HG02571 (cell line): ENCODE measurements around the gene NT5C1A.

Experiments
- ATAC-seq: cut with Tn5 transposase; IDR thresholded peaks from one replicate; pipeline ENCODE4 v1.9.1; 2021; ENCODE audit warnings: mild to moderate bottlenecking, moderate library complexity; ENCODE audit not compliant: unreplicated experiment

The NT5C1A gene

DNA sequence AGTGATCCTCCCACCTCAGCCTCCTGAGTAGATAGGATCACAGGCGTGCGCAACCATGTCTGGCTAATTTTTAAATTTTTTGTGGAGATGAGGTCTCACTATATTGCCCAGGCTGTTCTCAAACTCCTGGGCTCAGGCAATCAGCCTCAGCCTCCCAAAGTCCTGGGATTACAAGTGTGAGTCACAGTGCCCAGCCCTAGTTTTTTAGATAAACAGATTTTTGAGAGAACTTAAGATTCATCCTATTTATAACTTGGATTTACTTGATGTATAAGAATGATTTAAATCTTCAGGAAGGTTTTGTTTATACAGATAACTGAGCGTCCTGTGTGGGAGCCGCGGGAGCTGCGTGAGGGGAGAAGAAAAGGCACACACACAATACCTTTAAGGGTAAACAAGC lies 58.7 kb downstream of the NT5C1A start:
- no peak for ATAC-seq

DNA sequence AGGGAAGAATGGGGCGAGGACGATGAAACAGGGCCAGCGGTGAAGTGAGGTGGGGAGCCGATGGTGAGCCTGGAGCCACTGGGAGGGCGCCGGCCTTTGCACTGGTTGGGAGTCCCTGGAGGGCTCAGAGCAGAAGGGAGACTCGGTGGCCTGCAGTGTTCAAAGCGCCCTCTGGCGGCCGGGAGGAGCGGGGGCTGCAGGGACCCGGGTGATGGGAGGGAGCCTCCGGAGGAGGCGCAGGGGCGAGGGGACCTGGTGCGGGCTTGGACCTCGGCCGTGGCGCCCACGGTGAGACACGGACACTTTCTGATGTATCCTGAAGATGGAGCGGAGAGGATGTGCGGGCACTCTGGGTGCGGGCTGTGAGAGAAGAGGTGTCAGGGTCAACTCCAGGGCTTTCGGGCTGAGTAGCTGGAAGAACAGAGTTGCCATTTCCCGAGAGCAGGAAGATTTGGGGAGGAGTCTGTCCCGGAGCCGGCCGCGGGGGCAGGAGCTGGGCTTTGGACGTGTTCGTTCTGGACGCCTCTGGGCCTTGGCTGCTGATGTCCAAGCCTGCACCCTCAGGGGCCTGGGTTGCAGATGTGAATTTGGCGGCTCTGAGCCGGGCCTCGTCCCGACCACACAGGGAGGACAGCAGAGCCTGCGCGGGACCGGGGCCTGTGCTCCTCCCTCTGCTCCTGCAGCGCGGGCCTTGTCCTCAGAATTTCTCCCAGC lies 62.1 kb downstream of the NT5C1A start:
- no peak for ATAC-seq
